Frontal cortex (tissue), 4 donors: ENCODE results near the gene IZUMO2. TPM values are rescaled to one million over a fixed set of nuclear protein-coding genes. Genes with fewer than 3 reads are reported as not detected.

Experiments
- DNase-seq, 2 donors: peaks; one replicate each; pipeline ENCODE4 v3.0.0; 2012; ENCODE audit warnings: low spot score in 2 of 2
- FAIRE-seq: peaks from 2 replicates; lab custom pipeline; 2012; peaks lifted over from hg19 to GRCh38; lab: Jason Lieb, UNC
- total RNA-seq: library from RNA; depleted of rRNA; stranded (reverse); fragments of >200 nt; gene quantifications from one replicate; pipeline ENCODE4 v1.2.3, GENCODE V29; 2014
- donor health status: control.
- donor health status: control.
- donor health status: control.

IZUMO2 gene
- total RNA-seq, result not detected

DNA sequence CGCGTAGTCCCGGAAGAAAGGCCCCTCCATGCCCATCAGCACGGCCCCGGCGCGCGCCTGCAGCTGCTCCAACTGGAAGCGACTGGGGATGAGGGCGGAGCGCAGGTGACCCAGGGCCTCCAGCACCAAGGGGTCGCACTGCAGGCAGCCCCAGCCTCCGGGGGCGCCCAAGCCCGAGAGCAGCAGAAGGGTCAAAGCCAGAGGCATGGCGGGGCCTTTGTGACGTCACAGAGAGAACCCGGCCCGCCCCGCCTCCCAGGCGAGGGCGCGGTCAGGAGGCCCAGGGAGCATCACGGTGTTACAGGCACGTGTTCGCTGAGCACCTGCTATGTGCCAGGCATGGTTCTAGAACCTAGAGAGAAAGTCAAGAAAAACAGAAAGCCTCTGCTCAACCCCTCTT is at the start of gene IZUMO2:
TSS of gene IZUMO2 (minus strand) at position 294 of the 400 bp plus-strand sequence. CDS start at position 207, 87 bp downstream.
- DNase-seq (no peak), FAIRE-seq (no peak)

GRCh38 chr19:50210425-50210824 is 47.3 kb upstream of the IZUMO2 start:
- DNase-seq (no peak), FAIRE-seq (no peak)

- no peak for DNase-seq
- no peak for FAIRE-seq
Observed at GRCh38 chr19:50209131-50209530, 46.0 kb upstream of the IZUMO2 start.

- DNase-seq, result no peak
Observed at GRCh38 chr19:50207730-50208129, 44.6 kb upstream of the IZUMO2 start.

DNA sequence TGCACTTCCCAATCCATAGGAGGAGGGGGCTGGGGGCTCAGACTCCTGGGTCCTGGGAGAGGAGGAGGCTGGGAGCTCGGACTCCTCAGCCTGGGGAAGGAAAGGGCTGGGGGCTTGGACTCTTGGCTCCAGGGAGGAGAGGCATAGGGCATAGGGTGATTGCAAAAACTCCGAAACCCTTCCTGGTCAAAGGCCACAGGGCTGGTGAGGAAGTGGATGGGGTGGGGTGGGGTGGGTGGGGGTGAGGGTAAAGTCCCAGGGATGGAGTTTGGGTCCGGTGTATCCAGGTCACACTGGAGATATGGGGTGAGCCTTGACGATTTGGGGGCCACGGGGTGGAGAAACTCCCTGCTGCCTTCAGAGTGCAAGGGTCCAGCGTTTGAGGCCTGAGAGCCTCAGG is 43.1 kb upstream of the IZUMO2 start:
- FAIRE-seq, result no peak
- no peak for DNase-seq

More at GRCh38 chr19:50207730-50208129, 44.6 kb upstream of the IZUMO2 start:
- no peak for FAIRE-seq

- FAIRE-seq (no peak), DNase-seq (no peak)
Observed at GRCh38 chr19:50205681-50206138, 42.6 kb upstream of the IZUMO2 start.

GRCh38 chr19:50204811-50205675 is 42.0 kb upstream of the IZUMO2 start:
- DNase-seq (peak in 1 of 2 donors; percentile 81), FAIRE-seq (no peak)

DNA sequence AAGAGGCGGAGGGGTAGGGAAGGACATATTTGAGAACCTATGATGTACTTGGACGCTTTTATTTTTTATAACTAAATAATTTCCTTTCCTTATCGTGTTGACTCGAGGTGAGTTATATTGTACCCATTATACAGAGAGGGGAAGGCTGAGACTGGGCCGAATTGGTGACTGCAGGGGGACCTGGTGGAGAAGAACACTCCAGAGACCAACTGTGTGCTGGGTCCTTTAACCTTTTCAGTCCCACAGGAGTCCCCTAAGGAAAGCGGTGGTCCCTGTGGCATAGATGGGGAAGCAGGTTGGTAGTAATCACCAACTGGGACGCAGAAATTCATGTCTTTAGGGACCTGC is 41.0 kb upstream of the IZUMO2 start:
- no peak for FAIRE-seq
- DNase-seq, result no peak

DNA sequence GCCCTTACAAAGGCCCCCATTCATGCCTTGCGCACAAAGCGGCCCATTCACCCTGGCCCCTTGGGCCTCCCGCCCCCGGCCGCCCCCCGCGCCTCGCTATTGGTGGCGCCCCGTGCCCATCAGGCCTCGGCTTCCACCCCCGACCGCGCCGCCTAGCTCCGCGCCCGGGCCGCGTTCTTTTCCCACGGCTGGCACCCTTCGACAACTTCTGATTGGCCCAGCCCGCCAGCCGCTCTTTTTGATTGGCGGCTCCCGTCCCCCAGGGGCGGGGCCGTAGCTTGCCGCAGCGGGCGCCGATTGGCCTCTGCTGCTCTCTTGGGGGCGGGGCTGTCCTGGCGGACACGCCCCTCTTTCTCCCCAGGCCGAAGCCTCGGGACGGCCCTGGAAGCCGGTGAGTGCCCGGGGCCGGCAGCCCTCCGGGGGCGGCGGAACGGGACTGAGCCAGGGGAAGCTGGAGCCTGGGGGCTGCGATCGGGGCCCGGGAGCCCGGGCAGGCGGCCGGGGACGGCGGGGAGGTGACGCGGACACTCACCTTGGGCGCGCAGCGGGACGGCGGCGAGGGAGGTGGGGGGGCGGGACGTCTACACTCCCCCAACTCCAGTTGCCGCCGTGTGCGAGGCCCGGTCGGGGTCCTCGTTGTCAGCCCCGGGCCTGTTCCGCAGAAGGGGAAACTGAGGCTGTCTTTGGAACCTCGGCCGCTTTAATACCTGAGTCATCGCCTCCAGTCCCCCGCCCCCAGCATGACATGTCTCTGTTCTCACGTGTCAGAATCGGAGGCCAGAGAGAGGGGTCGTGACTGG is 40.4 kb upstream of the IZUMO2 start, which contains the start of gene MYH14:
TSS of gene MYH14 (plus strand) at position 342 of the 800 bp plus-strand sequence. CDS start 6,744 bp downstream, outside the sequence.
- DNase-seq (peak; percentile 98 to 99), FAIRE-seq (peak; percentile 86)

DNA sequence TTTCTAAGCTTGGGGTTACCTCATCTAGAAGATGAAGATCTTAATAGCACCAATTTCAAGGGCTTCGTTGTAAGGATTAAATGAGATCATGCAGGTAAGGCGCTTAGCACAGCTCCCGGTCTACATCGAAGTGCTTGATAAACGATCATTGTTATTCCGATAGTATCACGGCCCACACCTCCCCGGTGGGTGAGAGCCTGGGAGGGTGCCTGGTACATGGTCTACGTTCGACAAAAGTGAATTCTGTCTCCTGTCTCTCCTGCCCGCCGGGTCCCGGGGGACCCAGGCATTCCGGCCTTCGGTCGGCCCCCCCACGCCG is 39.8 kb upstream of the IZUMO2 start:
- DNase-seq (no peak), FAIRE-seq (no peak)

- FAIRE-seq (no peak), DNase-seq (no peak)
Observed at GRCh38 chr19:50202386-50202785, 39.3 kb upstream of the IZUMO2 start.

DNA sequence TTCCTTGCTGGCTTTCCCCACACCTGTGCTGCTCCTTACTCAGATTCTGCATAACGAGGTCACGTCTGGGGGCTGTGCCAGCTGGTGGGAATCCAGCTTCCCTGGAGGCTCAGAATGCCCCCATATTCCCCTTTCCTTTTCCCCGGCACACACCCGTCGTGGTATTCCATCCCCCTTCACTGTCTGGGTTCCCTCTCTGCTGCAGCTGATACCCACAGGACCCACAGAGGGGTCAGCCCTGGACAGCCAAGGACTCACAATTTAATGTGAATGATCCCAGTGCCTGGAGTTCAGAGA is 36.1 kb upstream of the IZUMO2 start:
- FAIRE-seq, result no peak
- DNase-seq, result no peak

DNA sequence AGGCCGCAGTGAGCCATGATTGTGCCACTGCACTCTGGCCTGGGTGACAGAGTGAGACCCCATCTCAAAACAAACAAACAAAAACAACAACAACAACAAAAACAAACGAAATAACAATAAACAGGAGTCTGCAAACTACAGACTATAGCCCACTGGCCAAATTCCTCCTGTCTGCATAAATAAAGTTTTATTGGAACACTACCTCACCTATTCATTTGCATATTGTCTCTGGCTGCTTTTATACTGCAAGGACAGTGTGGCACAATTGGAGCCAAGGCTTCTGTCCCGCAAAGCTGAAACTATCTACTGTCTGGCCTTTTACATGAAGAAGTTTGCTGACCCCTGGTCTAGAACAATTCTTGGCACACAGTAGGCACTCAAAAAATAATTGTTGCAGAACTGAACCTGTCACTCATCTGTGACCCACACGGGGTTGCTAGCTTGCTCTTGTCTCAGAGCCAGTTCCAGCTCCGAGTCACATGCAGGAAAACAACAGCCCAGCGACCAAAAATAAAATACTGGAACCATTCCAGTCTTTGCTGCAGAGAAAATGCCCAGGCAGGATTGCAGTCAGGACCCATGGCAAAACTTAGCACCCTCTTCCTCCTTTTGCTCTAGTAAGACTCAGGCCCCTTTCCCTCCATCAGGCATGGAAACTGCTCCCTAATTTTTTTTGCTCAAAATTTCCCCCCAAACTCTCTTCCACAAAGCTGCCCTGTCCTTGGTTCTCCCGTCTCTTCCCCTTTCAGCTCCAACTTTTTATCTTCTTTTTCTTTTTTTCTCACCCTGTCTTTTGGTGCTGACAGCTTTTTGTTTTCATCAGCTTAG is 35.6 kb upstream of the IZUMO2 start:
- FAIRE-seq (no peak), DNase-seq (no peak)

GRCh38 chr19:50197348-50197747 is 34.3 kb upstream of the IZUMO2 start:
- DNase-seq, result no peak
- FAIRE-seq, result no peak

- DNase-seq (no peak), FAIRE-seq (no peak)
Observed at GRCh38 chr19:50196322-50196932, 33.3 kb upstream of the IZUMO2 start.

GRCh38 chr19:50195224-50195623 is 32.1 kb upstream of the IZUMO2 start:
- FAIRE-seq, result no peak
- DNase-seq, result no peak

- no peak for DNase-seq
- FAIRE-seq, result no peak
Observed at GRCh38 chr19:50192463-50193211, 29.6 kb upstream of the IZUMO2 start.

- FAIRE-seq (no peak), DNase-seq (no peak)
Observed at GRCh38 chr19:50191216-50191615, 28.1 kb upstream of the IZUMO2 start.

GRCh38 chr19:50190439-50190891 is 27.4 kb upstream of the IZUMO2 start:
- no peak for FAIRE-seq
- no peak for DNase-seq
